ENCODE measurements around the gene TBC1D5. TPM values are rescaled to one million over a fixed set of nuclear protein-coding genes. Genes with fewer than 3 reads are reported as not detected.

Gene TBC1D5
- total RNA-seq, 1 donor from 2014 or later: 108 TPM

- no peak overlapping the region for H3K4me3 Mint-ChIP-seq
- H3K9ac ChIP-seq: no peak overlapping the region
- H3K27me3 Mint-ChIP-seq (ENCODE audit: insufficient read depth, low read depth): no peaks in the 10 kb centered on the region
- H3K4me3 ChIP-seq: no peak overlapping the region
- H3K27me3 ChIP-seq: no peaks in the 10 kb centered on the region
- H3K9me3 Mint-ChIP-seq: no peaks in the 10 kb centered on the region
- H3K79me2 ChIP-seq (ENCODE audit: low read depth): no peaks in the 10 kb centered on the region
- H3K27ac ChIP-seq: no peak overlapping the region
- H4K20me1 ChIP-seq (ENCODE audit: low read depth): no peaks in the 10 kb centered on the region
- DNase-seq (ENCODE audit: low spot score): no peak
- TF ChIP-seq EZH2 (IDR thresholded peaks at IDR 0.05) (no peak), EZH2phosphoT487 (IDR thresholded peaks at IDR 0.05) (no peak)
- TF ChIP-seq, protein P1, sequence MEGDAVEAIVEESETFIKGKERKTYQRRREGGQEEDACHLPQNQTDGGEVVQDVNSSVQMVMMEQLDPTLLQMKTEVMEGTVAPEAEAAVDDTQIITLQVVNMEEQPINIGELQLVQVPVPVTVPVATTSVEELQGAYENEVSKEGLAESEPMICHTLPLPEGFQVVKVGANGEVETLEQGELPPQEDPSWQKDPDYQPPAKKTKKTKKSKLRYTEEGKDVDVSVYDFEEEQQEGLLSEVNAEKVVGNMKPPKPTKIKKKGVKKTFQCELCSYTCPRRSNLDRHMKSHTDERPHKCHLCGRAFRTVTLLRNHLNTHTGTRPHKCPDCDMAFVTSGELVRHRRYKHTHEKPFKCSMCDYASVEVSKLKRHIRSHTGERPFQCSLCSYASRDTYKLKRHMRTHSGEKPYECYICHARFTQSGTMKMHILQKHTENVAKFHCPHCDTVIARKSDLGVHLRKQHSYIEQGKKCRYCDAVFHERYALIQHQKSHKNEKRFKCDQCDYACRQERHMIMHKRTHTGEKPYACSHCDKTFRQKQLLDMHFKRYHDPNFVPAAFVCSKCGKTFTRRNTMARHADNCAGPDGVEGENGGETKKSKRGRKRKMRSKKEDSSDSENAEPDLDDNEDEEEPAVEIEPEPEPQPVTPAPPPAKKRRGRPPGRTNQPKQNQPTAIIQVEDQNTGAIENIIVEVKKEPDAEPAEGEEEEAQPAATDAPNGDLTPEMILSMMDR (IDR thresholded peaks at IDR 0.05): no peak
- peaks cover 5% of the 10 kb centered on the region for H3K4me1 Mint-ChIP-seq
- H3K36me3 Mint-ChIP-seq: no peaks in the 10 kb centered on the region
- H3K27ac Mint-ChIP-seq: no peak overlapping the region
- no peak overlapping the region for H2AFZ ChIP-seq (replicated peaks)
- H3F3A ChIP-seq (ENCODE audit: low read depth): peaks cover 4% of the 10 kb centered on the region
- peaks cover 4% of the 10 kb centered on the region for H3K4me1 ChIP-seq
- no peaks in the 10 kb centered on the region for H3K9me3 ChIP-seq (ENCODE audit: low read depth)
- no peak overlapping the region for H3K4me2 ChIP-seq
- H3K36me3 ChIP-seq: no peaks in the 10 kb centered on the region
These were observed 482.7 kb downstream of the TBC1D5 start for GRCh38 chr3:17259685-17260084.

- H3K36me3 Mint-ChIP-seq: no peaks in the 10 kb centered on the region
- no peak overlapping the region for H3K27ac Mint-ChIP-seq
- peaks cover 5% of the 10 kb centered on the region for H3K4me1 Mint-ChIP-seq
- peaks cover 4% of the 10 kb centered on the region for H3K4me1 ChIP-seq
- H3K4me3 ChIP-seq: no peak overlapping the region
- no peak overlapping the region for H3K4me3 Mint-ChIP-seq
- H3K27ac ChIP-seq: no peak overlapping the region
- H3K9me3 ChIP-seq (ENCODE audit: low read depth): no peaks in the 10 kb centered on the region
- peaks cover 4% of the 10 kb centered on the region for H3F3A ChIP-seq (ENCODE audit: low read depth)
- DNase-seq (ENCODE audit: low spot score): peak; percentile 55
- no peak overlapping the region for H3K9ac ChIP-seq
- no peak overlapping the region for H2AFZ ChIP-seq (replicated peaks)
- no peaks in the 10 kb centered on the region for H3K79me2 ChIP-seq (ENCODE audit: low read depth)
- no peak overlapping the region for H3K4me2 ChIP-seq
- H3K27me3 ChIP-seq: no peaks in the 10 kb centered on the region
- no peaks in the 10 kb centered on the region for H3K9me3 Mint-ChIP-seq
- H3K27me3 Mint-ChIP-seq (ENCODE audit: insufficient read depth, low read depth): no peaks in the 10 kb centered on the region
- no peaks in the 10 kb centered on the region for H3K36me3 ChIP-seq
- no peaks in the 10 kb centered on the region for H4K20me1 ChIP-seq (ENCODE audit: low read depth)
- TF ChIP-seq EZH2 (IDR thresholded peaks at IDR 0.05) (no peak), EZH2phosphoT487 (IDR thresholded peaks at IDR 0.05) (no peak)
- TF ChIP-seq, protein P1 (IDR thresholded peaks at IDR 0.05): peak; percentile 89
These were observed 483.5 kb downstream of the TBC1D5 start for GRCh38 chr3:17258823-17259436.

- Mint-ChIP-seq H3K9me3 (no peaks in the 10 kb centered on the region), H3K27ac (no peak overlapping the region), H3K4me1 (peaks cover 5% of the 10 kb centered on the region), H3K36me3 (no peaks in the 10 kb centered on the region), H3K4me3 (no peak overlapping the region), H3K27me3 (ENCODE audit: insufficient read depth, low read depth) (no peaks in the 10 kb centered on the region)
- Histone ChIP-seq H3K9me3 (ENCODE audit: low read depth) (no peaks in the 10 kb centered on the region), H3K27ac (no peak overlapping the region), H3K4me1 (peaks cover 4% of the 10 kb centered on the region), H3K36me3 (no peaks in the 10 kb centered on the region), H3F3A (ENCODE audit: low read depth) (peaks cover 4% of the 10 kb centered on the region), H2AFZ (replicated peaks) (no peak overlapping the region), H3K9ac (no peak overlapping the region), H3K4me2 (no peak overlapping the region), H3K27me3 (no peaks in the 10 kb centered on the region), H3K4me3 (no peak overlapping the region), H3K79me2 (ENCODE audit: low read depth) (no peaks in the 10 kb centered on the region), H4K20me1 (ENCODE audit: low read depth) (no peaks in the 10 kb centered on the region)
- TF ChIP-seq EZH2phosphoT487 (IDR thresholded peaks at IDR 0.05): no peak
- TF ChIP-seq, protein P1 (IDR thresholded peaks at IDR 0.05): no peak
- TF ChIP-seq EZH2 (IDR thresholded peaks at IDR 0.05): no peak
- no peak for DNase-seq (ENCODE audit: low spot score)
These were observed 485.2 kb downstream of the TBC1D5 start for GRCh38 chr3:17257269-17257668.

All from neural progenitor cell (in vitro differentiated cells).